Measurements from ENCODE around the gene ACVR1C.

Gene ACVR1C

GRCh38 chr2:157661776-157662175 lies 33.1 kb upstream of the ACVR1C start:
- DNase-seq = peak; percentile 57 to 87
- H2BK12ac ChIP-seq (ENCODE audit: low read length) = no peak overlapping the region
- no peaks in the 10 kb centered on the region for H3K4me1 ChIP-seq (ENCODE audit: control insufficient read depth in 1 of 2, insufficient read depth in 2 of 2, low read length in 2 of 2)
- no peak overlapping the region for H3K23ac ChIP-seq (ENCODE audit: low read length)
- no peak overlapping the region for H3K4me2 ChIP-seq (ENCODE audit: low read length)
- no peak overlapping the region for H3K9ac ChIP-seq (ENCODE audit: low read length)
- no peak overlapping the region for H2BK120ac ChIP-seq (ENCODE audit: insufficient read depth, low read length, poor library complexity)
- H3K27me3 ChIP-seq (ENCODE audit: insufficient read depth, low read length) = no peaks in the 10 kb centered on the region
- no peak overlapping the region for H2AK5ac ChIP-seq (ENCODE audit: low read length)
- no peaks in the 10 kb centered on the region for H3K9me3 ChIP-seq (ENCODE audit: insufficient read depth, low read depth, low read length)
- no peak overlapping the region for H3K27ac ChIP-seq (ENCODE audit: low read depth, low read length)
- no peak overlapping the region for H3K18ac ChIP-seq (ENCODE audit: low read length)
- H2BK5ac ChIP-seq (ENCODE audit: low read depth, low read length, poor library complexity) = no peak overlapping the region
- no CpG with 5 or more reads among the region's 4 CpGs for WGBS (ENCODE audit: extremely low coverage, insufficient coverage, insufficient read length)
- no peak overlapping the region for H4K91ac ChIP-seq (ENCODE audit: low read depth, low read length)
- H3K14ac ChIP-seq (ENCODE audit: low read length) = no peak overlapping the region
- no peaks in the 10 kb centered on the region for H3K79me2 ChIP-seq (ENCODE audit: control insufficient read depth, insufficient read depth, low read length, poor library complexity)
- H2AFZ ChIP-seq (ENCODE audit: insufficient read depth, low read length, poor library complexity) = no peak overlapping the region
- no peaks in the 10 kb centered on the region for H3K79me1 ChIP-seq (ENCODE audit: low read length)
- H3K36me3 ChIP-seq (ENCODE audit: control insufficient read depth in 1 of 2, insufficient read depth in 2 of 2, low read length in 2 of 2) = no peaks in the 10 kb centered on the region
- H4K12ac ChIP-seq (ENCODE audit: low read depth, low read length) = no peak overlapping the region
- no peak overlapping the region for H3K4me3 ChIP-seq (ENCODE audit: low read depth, low read length)
- H4K8ac ChIP-seq (ENCODE audit: low read depth, low read length) = no peak overlapping the region
- no peak overlapping the region for H3K4ac ChIP-seq (ENCODE audit: low read depth, low read length)

- Histone ChIP-seq H3K9ac (ENCODE audit: low read length) (no peak overlapping the region), H2BK12ac (ENCODE audit: low read length) (no peak overlapping the region), H2AK5ac (ENCODE audit: low read length) (no peak overlapping the region), H3K18ac (ENCODE audit: low read length) (no peak overlapping the region), H3K9me3 (ENCODE audit: insufficient read depth, low read depth, low read length) (no peaks in the 10 kb centered on the region), H3K36me3 (ENCODE audit: control insufficient read depth in 1 of 2, insufficient read depth in 2 of 2, low read length in 2 of 2) (no peaks in the 10 kb centered on the region), H3K4me1 (ENCODE audit: control insufficient read depth in 1 of 2, insufficient read depth in 2 of 2, low read length in 2 of 2) (no peaks in the 10 kb centered on the region), H4K8ac (ENCODE audit: low read depth, low read length) (no peak overlapping the region), H3K14ac (ENCODE audit: low read length) (no peak overlapping the region), H3K4me2 (ENCODE audit: low read length) (no peak overlapping the region), H3K4ac (ENCODE audit: low read depth, low read length) (no peak overlapping the region), H4K12ac (ENCODE audit: low read depth, low read length) (no peak overlapping the region), H3K79me2 (ENCODE audit: control insufficient read depth, insufficient read depth, low read length, poor library complexity) (no peaks in the 10 kb centered on the region), H3K79me1 (ENCODE audit: low read length) (no peaks in the 10 kb centered on the region), H3K23ac (ENCODE audit: low read length) (no peak overlapping the region), H2BK5ac (ENCODE audit: low read depth, low read length, poor library complexity) (no peak overlapping the region), H3K27ac (ENCODE audit: low read depth, low read length) (no peak overlapping the region), H2AFZ (ENCODE audit: insufficient read depth, low read length, poor library complexity) (no peak overlapping the region), H3K27me3 (ENCODE audit: insufficient read depth, low read length) (no peaks in the 10 kb centered on the region), H2BK120ac (ENCODE audit: insufficient read depth, low read length, poor library complexity) (no peak overlapping the region), H3K4me3 (ENCODE audit: low read depth, low read length) (no peak overlapping the region), H4K91ac (ENCODE audit: low read depth, low read length) (no peak overlapping the region)
- WGBS (ENCODE audit: extremely low coverage, insufficient coverage, insufficient read length) = no CpG with 5 or more reads among the region's 1 CpG
- DNase-seq = no peak
Observed at GRCh38 chr2:157657858-157658257, 29.2 kb upstream of the ACVR1C start.

GRCh38 chr2:157657101-157657500 lies 28.4 kb upstream of the ACVR1C start:
- H3K36me3 ChIP-seq (ENCODE audit: control insufficient read depth in 1 of 2, insufficient read depth in 2 of 2, low read length in 2 of 2) = no peaks in the 10 kb centered on the region
- H2AK5ac ChIP-seq (ENCODE audit: low read length) = no peak overlapping the region
- no CpG with 5 or more reads among the region's 4 CpGs for WGBS (ENCODE audit: extremely low coverage, insufficient coverage, insufficient read length)
- H3K27ac ChIP-seq (ENCODE audit: low read depth, low read length) = no peak overlapping the region
- no peaks in the 10 kb centered on the region for H3K79me1 ChIP-seq (ENCODE audit: low read length)
- no peak overlapping the region for H2AFZ ChIP-seq (ENCODE audit: insufficient read depth, low read length, poor library complexity)
- H3K23ac ChIP-seq (ENCODE audit: low read length) = no peak overlapping the region
- H4K12ac ChIP-seq (ENCODE audit: low read depth, low read length) = no peak overlapping the region
- DNase-seq = no peak
- H3K4me1 ChIP-seq (ENCODE audit: control insufficient read depth in 1 of 2, insufficient read depth in 2 of 2, low read length in 2 of 2) = no peaks in the 10 kb centered on the region
- H3K79me2 ChIP-seq (ENCODE audit: control insufficient read depth, insufficient read depth, low read length, poor library complexity) = no peaks in the 10 kb centered on the region
- H2BK120ac ChIP-seq (ENCODE audit: insufficient read depth, low read length, poor library complexity) = no peak overlapping the region
- H3K14ac ChIP-seq (ENCODE audit: low read length) = no peak overlapping the region
- H3K4me3 ChIP-seq (ENCODE audit: low read depth, low read length) = no peak overlapping the region
- H3K27me3 ChIP-seq (ENCODE audit: insufficient read depth, low read length) = no peaks in the 10 kb centered on the region
- H3K4me2 ChIP-seq (ENCODE audit: low read length) = no peak overlapping the region
- H4K91ac ChIP-seq (ENCODE audit: low read depth, low read length) = no peak overlapping the region
- H2BK12ac ChIP-seq (ENCODE audit: low read length) = no peak overlapping the region
- no peak overlapping the region for H2BK5ac ChIP-seq (ENCODE audit: low read depth, low read length, poor library complexity)
- H3K9me3 ChIP-seq (ENCODE audit: insufficient read depth, low read depth, low read length) = no peaks in the 10 kb centered on the region
- H3K9ac ChIP-seq (ENCODE audit: low read length) = no peak overlapping the region
- H4K8ac ChIP-seq (ENCODE audit: low read depth, low read length) = no peak overlapping the region
- no peak overlapping the region for H3K4ac ChIP-seq (ENCODE audit: low read depth, low read length)
- no peak overlapping the region for H3K18ac ChIP-seq (ENCODE audit: low read length)

- Histone ChIP-seq H3K18ac (ENCODE audit: low read length) (no peak overlapping the region), H2BK5ac (ENCODE audit: low read depth, low read length, poor library complexity) (no peak overlapping the region), H3K4ac (ENCODE audit: low read depth, low read length) (no peak overlapping the region), H4K8ac (ENCODE audit: low read depth, low read length) (no peak overlapping the region), H2BK120ac (ENCODE audit: insufficient read depth, low read length, poor library complexity) (no peak overlapping the region), H4K12ac (ENCODE audit: low read depth, low read length) (no peak overlapping the region), H3K9me3 (ENCODE audit: insufficient read depth, low read depth, low read length) (no peaks in the 10 kb centered on the region), H3K14ac (ENCODE audit: low read length) (no peak overlapping the region), H3K4me2 (ENCODE audit: low read length) (no peak overlapping the region), H3K27ac (ENCODE audit: low read depth, low read length) (no peak overlapping the region), H3K36me3 (ENCODE audit: control insufficient read depth in 1 of 2, insufficient read depth in 2 of 2, low read length in 2 of 2) (no peaks in the 10 kb centered on the region), H3K27me3 (ENCODE audit: insufficient read depth, low read length) (no peaks in the 10 kb centered on the region), H3K79me1 (ENCODE audit: low read length) (no peaks in the 10 kb centered on the region), H3K23ac (ENCODE audit: low read length) (no peak overlapping the region), H2AFZ (ENCODE audit: insufficient read depth, low read length, poor library complexity) (no peak overlapping the region), H3K9ac (ENCODE audit: low read length) (no peak overlapping the region), H4K91ac (ENCODE audit: low read depth, low read length) (no peak overlapping the region), H3K4me1 (ENCODE audit: control insufficient read depth in 1 of 2, insufficient read depth in 2 of 2, low read length in 2 of 2) (no peaks in the 10 kb centered on the region), H2BK12ac (ENCODE audit: low read length) (no peak overlapping the region), H2AK5ac (ENCODE audit: low read length) (no peak overlapping the region), H3K79me2 (ENCODE audit: control insufficient read depth, insufficient read depth, low read length, poor library complexity) (no peaks in the 10 kb centered on the region), H3K4me3 (ENCODE audit: low read depth, low read length) (no peak overlapping the region)
- no peak for DNase-seq
Observed at GRCh38 chr2:157644776-157645175, 16.1 kb upstream of the ACVR1C start.

Data from trophoblast cell (in vitro differentiated cells and primary cell).